PC-9 (cell line): ENCODE results near the gene BOK. TPM values are rescaled to one million over a fixed set of nuclear protein-coding genes. Genes with fewer than 3 reads are reported as not detected.
"Not testable (repeated sequence)": the region's sequence is repeated elsewhere in the genome, so short reads cannot be mapped to it uniquely, and the experiment has no call there.

Source experiments
- BruUV-seq: library from RNA; stranded (reverse); fragments of 400-500 nt; replicated peaks from 2 replicates; lab custom pipeline; 2021; lab: Mats Ljungman, UMichigan
- CTCF ChIA-PET: fragments of 300-600 bp; sonication (Branson Sonifier 250); formaldehyde crosslinking; loops from one replicate; lab custom pipeline; 2022; ENCODE audit warnings: antibody characterized with exemption; lab: Charles Lee
- POLR2A ChIA-PET: fragments of 300-600 bp; sonication (Branson Sonifier 250); formaldehyde crosslinking; loops from one replicate; lab custom pipeline; 2022; ENCODE audit warnings: antibody characterized with exemption; ENCODE audit not compliant: unreplicated experiment; lab: Charles Lee
- DNase-seq, 2 experiments: peaks; one replicate each; pipeline versions ENCODE4 v3.0.0 to v3.0.0-alpha.2; 2015 to 2022; ENCODE audit warnings: mixed read lengths in 1 of 2
- H2AFZ ChIP-seq: fragments of 200-600 bp; sonication (generic); 2 replicates; pipeline ENCODE4 v1.8.1; 2017; ENCODE audit warnings: antibody characterized with exemption
- H3F3A ChIP-seq: fragments of 200-600 bp; sonication (generic); 2 replicates; pipeline ENCODE4 v1.8.1; 2017; ENCODE audit warnings: antibody characterized with exemption, mild to moderate bottlenecking, low read depth; ENCODE audit not compliant: insufficient read depth
- H3K27ac ChIP-seq: fragments of 200-600 bp; sonication (generic); 2 replicates; pipeline ENCODE4 v1.6.1; 2016; ENCODE audit warnings: mixed run types
- H3K27me3 ChIP-seq: fragments of 200-600 bp; sonication (generic); 2 replicates; pipeline ENCODE4 v1.6.1; 2016; ENCODE audit warnings: low read depth, mixed run types; ENCODE audit not compliant: insufficient read depth
- H3K36me3 ChIP-seq: fragments of 200-600 bp; sonication (generic); 2 replicates; pipeline ENCODE4 v1.6.1; 2016; ENCODE audit warnings: low read depth, mixed run types
- H3K4me1 ChIP-seq: fragments of 200-600 bp; sonication (generic); replicated peaks from 2 replicates; pipeline ENCODE4 v1.6.1; 2016; ENCODE audit warnings: mixed run types; ENCODE audit not compliant: insufficient read depth
- H3K4me2 ChIP-seq: fragments of 200-600 bp; sonication (generic); 2 replicates; pipeline ENCODE4 v1.6.1; 2017; ENCODE audit warnings: mixed run types
- H3K4me3 ChIP-seq: fragments of 200-600 bp; sonication (generic); 2 replicates; pipeline ENCODE4 v1.6.1; 2016; ENCODE audit warnings: mixed run types
- H3K79me2 ChIP-seq: fragments of 200-600 bp; sonication (generic); 2 replicates; pipeline ENCODE4 v1.6.1; 2017; ENCODE audit warnings: low read depth, mixed run types
- H3K9me2 ChIP-seq: fragments of 200-600 bp; sonication (generic); 2 replicates; pipeline ENCODE4 v1.8.1; 2017; ENCODE audit warnings: mild to moderate bottlenecking; ENCODE audit not compliant: insufficient read depth
- H3K9me3 ChIP-seq: fragments of 200-600 bp; sonication (generic); 2 replicates; pipeline ENCODE4 v1.8.1; 2016; ENCODE audit warnings: low read depth; ENCODE audit not compliant: insufficient read depth
- H4K20me1 ChIP-seq: fragments of 200-600 bp; sonication (generic); 2 replicates; pipeline ENCODE4 v1.8.1; 2017; ENCODE audit not compliant: insufficient read depth
- CTCF ChIP-seq: fragments of 200-600 bp; sonication (generic); conservative IDR thresholded peaks from 2 replicates; pipeline ENCODE4 v1.6.1; 2017; ENCODE audit warnings: mixed run types, antibody characterized with exemption, mild to moderate bottlenecking, moderate library complexity
- EZH2 ChIP-seq: fragments of 200-600 bp; sonication (generic); IDR thresholded peaks from 2 replicates; pipeline ENCODE4 v1.8.0; 2017; ENCODE audit warnings: antibody characterized with exemption, low read depth
- intact Hi-C: fragments of 100-400 bp; cut with micrococcal nuclease; formaldehyde crosslinking; loops from one replicate; pipeline ENCODE4 v1.10.0; 2022; ENCODE audit not compliant: unreplicated experiment
- total RNA-seq: library from RNA; stranded (reverse); gene quantifications from 2 replicates; pipeline ENCODE4 v1.2.3, GENCODE V29; 2021

Gene BOK
- total RNA-seq, 1 experiment from 2014 or later, result 72.8 TPM

GRCh38 chr2:241569831-241570281, 11.3 kb downstream of the BOK start:
- Histone ChIP-seq H3K36me3 (no peaks in the 10 kb centered on the region), H3K4me1 (no peaks in the 10 kb centered on the region), H3K4me3 (no peak overlapping the region), H2AFZ (no peak overlapping the region), H3K9me3 (no peaks in the 10 kb centered on the region), H3K79me2 (no peaks in the 10 kb centered on the region), H3K4me2 (no peak overlapping the region), H3F3A (no peaks in the 10 kb centered on the region), H3K27me3 (no peaks in the 10 kb centered on the region), H3K27ac (no peak overlapping the region), H4K20me1 (no peaks in the 10 kb centered on the region), H3K9me2 (no peaks in the 10 kb centered on the region)
- intact Hi-C loops, result no loop called here
- POLR2A ChIA-PET, result no interaction called here
- no peak for DNase-seq
- no peak for TF ChIP-seq CTCF
- TF ChIP-seq EZH2, result no peak
- CTCF ChIA-PET, result no interaction called here
- BruUV-seq, result no TSS peak

GRCh38 chr2:241570961-241571581, 12.5 kb downstream of the BOK start:
- no peak overlapping the region for H3K4me3 ChIP-seq
- H3F3A ChIP-seq, result no peaks in the 10 kb centered on the region
- no peaks in the 10 kb centered on the region for H3K36me3 ChIP-seq
- H3K4me2 ChIP-seq, result no peak overlapping the region
- TF ChIP-seq EZH2 (no peak), CTCF (no peak)
- DNase-seq, result no peak
- no peaks in the 10 kb centered on the region for H3K4me1 ChIP-seq
- no peak overlapping the region for H3K27ac ChIP-seq
- H3K9me2 ChIP-seq, result no peaks in the 10 kb centered on the region
- H2AFZ ChIP-seq, result no peak overlapping the region
- intact Hi-C loops, result no loop called here
- no peaks in the 10 kb centered on the region for H3K9me3 ChIP-seq
- no TSS peak for BruUV-seq
- no peaks in the 10 kb centered on the region for H3K27me3 ChIP-seq
- no peaks in the 10 kb centered on the region for H3K79me2 ChIP-seq
- ChIA-PET CTCF (no interaction called here), POLR2A (no interaction called here)
- H4K20me1 ChIP-seq, result no peaks in the 10 kb centered on the region

GRCh38 chr2:241571821-241572620, 13.5 kb downstream of the BOK start:
- no peaks in the 10 kb centered on the region for H3K36me3 ChIP-seq
- H3K79me2 ChIP-seq, result no peaks in the 10 kb centered on the region
- H4K20me1 ChIP-seq, result no peaks in the 10 kb centered on the region
- H3K9me3 ChIP-seq, result no peaks in the 10 kb centered on the region
- no peaks in the 10 kb centered on the region for H3K9me2 ChIP-seq
- no peaks in the 10 kb centered on the region for H3F3A ChIP-seq
- no TSS peak for BruUV-seq
- no peaks in the 10 kb centered on the region for H3K4me1 ChIP-seq
- H3K27me3 ChIP-seq, result no peaks in the 10 kb centered on the region
- no peak for DNase-seq
- H3K4me2 ChIP-seq, result no peak overlapping the region
- POLR2A ChIA-PET, result no interaction called here
- H3K4me3 ChIP-seq, result no peak overlapping the region
- CTCF ChIA-PET, result no interaction called here
- no peak overlapping the region for H3K27ac ChIP-seq
- intact Hi-C loops, result no loop called here
- H2AFZ ChIP-seq, result no peak overlapping the region
- no peak for TF ChIP-seq CTCF
- TF ChIP-seq EZH2, result no peak

- H3K9me3 ChIP-seq, H3K79me2 ChIP-seq, H4K20me1 ChIP-seq, CTCF ChIA-PET, H3K27me3 ChIP-seq, DNase-seq, H3F3A ChIP-seq, H3K27ac ChIP-seq, H3K4me3 ChIP-seq, BruUV-seq, H3K9me2 ChIP-seq, H3K4me2 ChIP-seq, H3K36me3 ChIP-seq, H2AFZ ChIP-seq, intact Hi-C loops, H3K4me1 ChIP-seq, POLR2A ChIA-PET: not testable (repeated sequence)
These were observed 14.5 kb downstream of the BOK start for GRCh38 chr2:241572915-241573651.
